Sigmoid colon (tissue), 7 donors: ENCODE data around the gene USP33. TPM values are rescaled to one million over a fixed set of nuclear protein-coding genes. Genes with fewer than 3 reads are reported as not detected.

Experiments
- polyA plus RNA-seq, 3 donors: library from polyadenylated mRNA; stranded (reverse); fragments of 200-250 nt; gene quantifications; one replicate each; pipeline ENCODE4 v1.2.3, GENCODE V29; 2013
- total RNA-seq, 4 donors: library from RNA; depleted of rRNA; stranded (reverse); fragments of >200 nt; gene quantifications; one replicate each; pipeline ENCODE4 v1.1.0, GENCODE V29; 2016
- donor health status: healthy with polysubstance abuse.
- donor health status: Bipolar disorder and iron deficiency.
- donor health status: healthy.

USP33 gene
- total and polyA plus RNA-seq, 7 donors: 23.4 to 81.6 (median 47.5) TPM

Other genes with a start within 250 kb of the USP33 start
- 10 to 100 TPM; 58.1 to 69.4 (median 66.7) TPM for gene ZZZ3, start 77.2 kb downstream of the USP33 start, total RNA-seq
- 10 to 100 TPM in 1 of 3 donors, 1 to 10 TPM in 2; 5.3 to 12.9 (median 9.6) TPM for gene ZZZ3, start 77.2 kb downstream of the USP33 start, polyA plus RNA-seq
- gene MIGA1, start 19.8 kb upstream of the USP33 start, total RNA-seq: 10 to 100 TPM; 18.8 to 22.2 (median 20.4) TPM
- gene MIGA1, start 19.8 kb upstream of the USP33 start, polyA plus RNA-seq: 1 to 10 TPM; 1.2 to 4.7 (median 1.2) TPM
- gene NEXN, start 128.8 kb upstream of the USP33 start, total RNA-seq: 100 to 1,000 TPM in 2 of 4 donors, 10 to 100 TPM in 2; 68.8 to 158 (median 95.3) TPM
- gene NEXN, start 128.8 kb upstream of the USP33 start, polyA plus RNA-seq: 1 to 10 TPM; 4.2 to 7.9 (median 6.0) TPM
- 10 to 100 TPM; 60.6 to 79.2 (median 71.3) TPM for gene FUBP1, start 219.2 kb upstream of the USP33 start, total RNA-seq
- gene FUBP1, start 219.2 kb upstream of the USP33 start, polyA plus RNA-seq: 10 to 100 TPM; 20.8 to 60.4 (median 22.8) TPM
- 10 to 100 TPM; 29.6 to 41.7 (median 37.4) TPM for gene DNAJB4, start 245.1 kb upstream of the USP33 start, total RNA-seq
- gene DNAJB4, start 245.1 kb upstream of the USP33 start, polyA plus RNA-seq: 10 to 100 TPM in 2 of 3 donors, 1 to 10 TPM in 1; 7.8 to 16.2 (median 16.0) TPM